H1 (cell line): Measurements from ENCODE around the gene ZDHHC19. TPM values are rescaled to one million over a fixed set of nuclear protein-coding genes. Genes with fewer than 3 reads are reported as not detected.

ENCODE experiments used
- CTCF ChIA-PET: fragments of 300-600 bp; sonication (Branson Sonifier 250); formaldehyde crosslinking; loops from one replicate; lab custom pipeline; 2021; ENCODE audit not compliant: partially characterized antibody; lab: Charles Lee
- POLR2A ChIA-PET: fragments of 300-600 bp; sonication (Branson Sonifier 250); formaldehyde crosslinking; loops from one replicate; lab custom pipeline; 2021; ENCODE audit warnings: inconsistent platforms; ENCODE audit not compliant: partially characterized antibody; lab: Charles Lee
- DNase-seq, 2 experiments: peaks; one replicate each; pipeline versions ENCODE4 v3.0.0 to v3.0.0-alpha.2; 2010 to 2022; ENCODE audit warnings: low spot score in 2 of 2, low read depth in 1 of 2, mixed read lengths in 1 of 2
- FAIRE-seq: peaks from 2 replicates; lab custom pipeline; 2011; peaks lifted over from hg19 to GRCh38; lab: Jason Lieb, UNC
- H2AFZ ChIP-seq: 2 replicates; pipeline ENCODE4 v1.8.1; 2012; ENCODE audit warnings: low read length, inconsistent platforms
- H2AK5ac ChIP-seq: 2 replicates; pipeline ENCODE4 v1.6.1; 2013; ENCODE audit warnings: low read depth, low read length
- H2BK120ac ChIP-seq: replicated peaks from 2 replicates; pipeline ENCODE3; 2013; ENCODE audit warnings: low read depth, low read length, inconsistent platforms
- H2BK12ac ChIP-seq: 2 replicates; pipeline ENCODE4 v1.6.1; 2013; ENCODE audit warnings: low read depth, low read length
- H2BK15ac ChIP-seq: 2 replicates; pipeline ENCODE4 v1.6.1; 2013; ENCODE audit warnings: low read length
- H2BK20ac ChIP-seq: 2 replicates; pipeline ENCODE4 v1.6.1; 2013; ENCODE audit warnings: low read length
- H2BK5ac ChIP-seq: 2 replicates; pipeline ENCODE4 v1.6.1; 2013; ENCODE audit warnings: low read depth, low read length
- H3K14ac ChIP-seq: 2 replicates; pipeline ENCODE4 v1.6.1; 2013; ENCODE audit warnings: inconsistent platforms; ENCODE audit not compliant: insufficient read length
- H3K18ac ChIP-seq: 2 replicates; pipeline ENCODE4 v1.6.1; 2013; ENCODE audit warnings: low read length; ENCODE audit errors: extremely low read depth
- H3K23ac ChIP-seq: 2 replicates; pipeline ENCODE4 v1.6.1; 2013; ENCODE audit warnings: inconsistent platforms; ENCODE audit not compliant: insufficient read length
- H3K23me2 ChIP-seq: 2 replicates; pipeline ENCODE4 v1.6.1; 2013; ENCODE audit warnings: low read depth, low read length
- H3K27ac ChIP-seq: 2 replicates; pipeline ENCODE4 v1.6.1; 2011; ENCODE audit warnings: low read depth, low read length, inconsistent platforms
- H3K27me3 ChIP-seq, 4 experiments: replicated peaks in 1 of 4; 1 replicate in 1 of 4; 2 replicates in 3 of 4; pipeline versions ENCODE4 v1.6.1 to v1.8.1; 2011 to 2013; ENCODE audit warnings: low read length in 3 of 4, mild to moderate bottlenecking in 3 of 4, inconsistent platforms in 2 of 4, mixed read lengths in 2 of 4, moderate library complexity in 1 of 4; ENCODE audit not compliant: control insufficient read depth in 3 of 4, insufficient read depth in 3 of 4; ENCODE audit errors: extremely low read depth in 1 of 4
- H3K36me3 ChIP-seq, 4 experiments: 2 replicates each; pipeline versions ENCODE4 v1.6.1 to v1.8.1; 2011 to 2013; ENCODE audit warnings: mild to moderate bottlenecking in 4 of 4, low read length in 3 of 4, moderate library complexity in 2 of 4, control low read depth in 1 of 4, inconsistent platforms in 1 of 4; ENCODE audit not compliant: insufficient read depth in 4 of 4, control insufficient read depth in 2 of 4
- H3K4ac ChIP-seq: replicated peaks from 2 replicates; pipeline ENCODE3; 2013; ENCODE audit warnings: low read length, low read depth, mixed read lengths, inconsistent platforms; ENCODE audit not compliant: insufficient read length
- H3K4me1 ChIP-seq, 4 experiments: replicated peaks in 1 of 4; 1 replicate in 1 of 4; 2 replicates in 3 of 4; pipeline versions ENCODE4 v1.6.1 to v1.8.1; 2011 to 2013; ENCODE audit warnings: low read length in 3 of 4, inconsistent platforms in 2 of 4, mixed read lengths in 1 of 4; ENCODE audit not compliant: insufficient read depth in 4 of 4, control insufficient read depth in 3 of 4
- H3K4me2 ChIP-seq, 2 experiments: 2 replicates each; pipeline versions ENCODE4 v1.6.1 to v1.8.1; 2011 to 2013; ENCODE audit warnings: low read depth in 2 of 2, low read length in 2 of 2, control low read depth in 1 of 2, inconsistent platforms in 1 of 2, mild to moderate bottlenecking in 1 of 2; ENCODE audit not compliant: insufficient read depth in 1 of 2
- H3K4me3 ChIP-seq, 4 experiments: fragments of 200-600, 300-600 bp in 1 of 4; sonication (generic), shearing (Covaris generic), sonication (Bioruptor Twin) in 1 of 4; 2 replicates each; pipeline versions ENCODE4 v1.5.1 to v1.8.1; 2011 to 2016; ENCODE audit warnings: low read length in 4 of 4, low read depth in 3 of 4, control low read depth in 2 of 4, inconsistent platforms in 2 of 4, mild to moderate bottlenecking in 2 of 4, mixed read lengths in 1 of 4, moderate library complexity in 1 of 4; ENCODE audit not compliant: insufficient read depth in 2 of 4; ENCODE audit errors: extremely low read depth in 1 of 4
- H3K56ac ChIP-seq: replicated peaks from 2 replicates; pipeline ENCODE3; 2013; ENCODE audit warnings: low read depth, mild to moderate bottlenecking, mixed read lengths, low read length, inconsistent platforms; ENCODE audit not compliant: insufficient read length
- H3K79me1 ChIP-seq: 2 replicates; pipeline ENCODE4 v1.6.1; 2013; ENCODE audit warnings: low read depth, low read length, control low read depth
- H3K79me2 ChIP-seq, 2 experiments: 2 replicates each; pipeline versions ENCODE4 v1.6.1 to v1.8.1; 2012 to 2013; ENCODE audit warnings: low read length in 2 of 2, mild to moderate bottlenecking in 2 of 2, inconsistent platforms in 1 of 2; ENCODE audit not compliant: insufficient read depth in 2 of 2, control insufficient read depth in 1 of 2
- H3K9ac ChIP-seq, 4 experiments: replicated peaks in 1 of 4; 1 replicate in 1 of 4; 2 replicates in 3 of 4; pipeline versions ENCODE4 v1.6.1 to v1.8.1; 2011 to 2013; ENCODE audit warnings: low read depth in 3 of 4, low read length in 3 of 4, control low read depth in 2 of 4, mild to moderate bottlenecking in 2 of 4, moderate library complexity in 2 of 4, inconsistent platforms in 1 of 4; ENCODE audit errors: extremely low read depth in 1 of 4
- H3K9me3 ChIP-seq, 2 experiments: 2 replicates each; pipeline versions ENCODE4 v1.6.1 to v1.8.1; 2012 to 2013; ENCODE audit warnings: mild to moderate bottlenecking in 2 of 2, moderate library complexity in 2 of 2, control low read depth in 1 of 2, inconsistent platforms in 1 of 2, low read depth in 1 of 2, low read length in 1 of 2, mixed read lengths in 1 of 2; ENCODE audit not compliant: insufficient read depth in 2 of 2
- H4K20me1 ChIP-seq, 2 experiments: replicated peaks in 1 of 2; 2 replicates each; pipeline versions ENCODE3 to v1.8.1; 2011 to 2013; ENCODE audit warnings: inconsistent platforms in 2 of 2, low read length in 2 of 2, mild to moderate bottlenecking in 1 of 2; ENCODE audit not compliant: insufficient read depth in 2 of 2, control insufficient read depth in 1 of 2
- H4K5ac ChIP-seq: 2 replicates; pipeline ENCODE4 v1.6.1; 2013; ENCODE audit warnings: low read length, low read depth, mixed read lengths, inconsistent platforms; ENCODE audit not compliant: insufficient read length
- H4K8ac ChIP-seq: 2 replicates; pipeline ENCODE4 v1.8.0; 2013; ENCODE audit warnings: mild to moderate bottlenecking, moderate library complexity, low read length, inconsistent platforms; ENCODE audit not compliant: insufficient read depth; ENCODE audit errors: extremely low read depth
- H4K91ac ChIP-seq: replicated peaks from 2 replicates; pipeline ENCODE3; 2013; ENCODE audit warnings: low read length, mixed read lengths, inconsistent platforms; ENCODE audit not compliant: insufficient read length
- NRF1 ChIP-seq: IDR thresholded peaks from 2 replicates; pipeline ENCODE4 v1.6.1; 2011; ENCODE audit warnings: mild to moderate bottlenecking, low read depth, low read length, improper control_type of control experiment
- SIX5 ChIP-seq: IDR thresholded peaks from 2 replicates; pipeline ENCODE4 v1.6.1; 2011; ENCODE audit warnings: mild to moderate bottlenecking, low read depth, low read length
- SP1 ChIP-seq: IDR thresholded peaks from 2 replicates; pipeline ENCODE4 v1.6.1; 2011; ENCODE audit warnings: low read depth, low read length
- TAF7 ChIP-seq: optimal IDR thresholded peaks from 2 replicates; pipeline ENCODE3; 2011; ENCODE audit warnings: low read depth, mild to moderate bottlenecking, inconsistent platforms, low read length, moderate library complexity, borderline replicate concordance
- WGBS, 2 experiments: shearing (Covaris generic) in 1 of 2; methylation state at CpG; one replicate each; pipeline versions ENCODE4 v1.1.6 to v1.1.7; 2013 to 2015; ENCODE audit warnings: low lambda C conversion rate in 2 of 2, mixed read lengths in 2 of 2, inconsistent platforms in 1 of 2, low coverage in 1 of 2, missing lambda C conversion rate in 1 of 2; ENCODE audit not compliant: insufficient replicate concordance in 2 of 2, insufficient coverage in 1 of 2, insufficient read length in 1 of 2; ENCODE audit errors: extremely low coverage in 1 of 2, missing lambda C conversion rate in 1 of 2; 5-methylcytosine and 5-hydroxymethylcytosine counted together
- polyA plus RNA-seq, 7 experiments: library from polyadenylated mRNA; depleted of rRNA in 3 of 7; stranded (reverse) in 5 of 7; unstranded in 2 of 7; fragments of >200 nt in 5 of 7; fragments of 200-250 nt in 2 of 7; gene quantifications; 1 replicate in 5 of 7; 2 replicates in 1 of 7; 4 replicates in 1 of 7; pipeline versions ENCODE4 v1.2.1 to v1.2.3, GENCODE V29; 2011 to 2013; ENCODE audit warnings: missing spikeins in 2 of 7, mixed read lengths in 2 of 7
- total RNA-seq: library from RNA; stranded (reverse); fragmentation: NEBNext Ultra II Directional; extraction: Animal tissue kit (Norgen Biotek cat#: 25700); gene quantifications from 2 replicates; pipeline ENCODE4 v1.2.1, GENCODE V29; 2021

ZDHHC19 gene
- total and polyA plus RNA-seq, 2 of the 8 experiments (the other 6 are each of a cell fraction or from before 2014, with no cell fraction given): 2.5 to 4.1 TPM

- TF ChIP-seq SIX5 (no peak), TAF7 (no peak), SP1 (no peak), NRF1 (no peak)
- Histone ChIP-seq H3K4me3 (no peak overlapping the region), H4K8ac (peak overlapping the region; percentile 83; the same call in 1 of the 2 replicates), H3K14ac (no peak overlapping the region), H2AK5ac (no peak overlapping the region), H2BK20ac (no peak overlapping the region), H3K9ac (no peak overlapping the region), H4K20me1 (peaks cover 0 to 2% of the 10 kb centered on the region in 2 experiments), H4K91ac (no peak overlapping the region), H3K23ac (no peak overlapping the region), H3K9me3 (no peaks in the 10 kb centered on the region), H2BK12ac (no peak overlapping the region), H3K56ac (no peak overlapping the region), H4K5ac (no peak overlapping the region), H3K27me3 (no peaks in the 10 kb centered on the region), H3K36me3 (no peaks in the 10 kb centered on the region), H3K27ac (no peak overlapping the region), H3K79me1 (no peaks in the 10 kb centered on the region), H3K79me2 (no peaks in the 10 kb centered on the region), H3K4ac (no peak overlapping the region), H3K4me2 (no peak overlapping the region), H3K4me1 (peaks cover 0 to 2% (median 0%) of the 10 kb centered on the region in 4 experiments; a peak in 3 of 7 replicates), H3K18ac (no peak overlapping the region), H2BK120ac (no peak overlapping the region), H2BK5ac (peak overlapping the region; percentile 24; the same call in 1 of the 2 replicates), H3K23me2 (no peaks in the 10 kb centered on the region), H2AFZ (no peak overlapping the region), H2BK15ac (no peak overlapping the region)
- POLR2A ChIA-PET: interaction anchor here (1.0 kb wide), 1 partner anchor 9 kb away, joined by 3 read pairs; no protein-coding TSS in a partner anchor
- no peak for FAIRE-seq
- 89% methylated on average over 17 of the region's 17 CpGs; no CpG with 5 or more reads in 1 of the 2 experiments for WGBS, 2 experiments
- DNase-seq: no peak
- CTCF ChIA-PET: interaction anchor here (0.8 to 11.5 kb wide), 26 partner anchors 9 to 188 kb away, joined by 3 to 299 read pairs (median 4); no protein-coding TSS in a partner anchor
Measured at GRCh38 chr3:196197524-196197923, 13.7 kb downstream of the ZDHHC19 start.
